Suprapubic skin (tissue), 4 donors: ENCODE results near the gene FAM3B.

ENCODE experiments used
- POLR2A ChIP-seq, 2 donors: fragments of 450-650 bp; IDR thresholded peaks; one replicate each; pipeline ENCODE4 v1.6.1; 2017; ENCODE audit warnings: antibody characterized with exemption in 2 of 2, mild to moderate bottlenecking in 2 of 2, moderate library complexity in 2 of 2
- POLR2AphosphoS5 ChIP-seq, 3 donors: sonication (generic); formaldehyde crosslinking; IDR thresholded peaks; one replicate each; pipeline ENCODE4 v1.6.1; 2017; ENCODE audit warnings: antibody characterized with exemption in 3 of 3
- TF ChIP-seq, protein P1 (sequence below), 2 donors: fragments of 200-600 bp in 1 of 2; fragments of 450-650 bp in 1 of 2; sonication (generic) in 1 of 2; IDR thresholded peaks; one replicate each; pipeline ENCODE4 v1.5.1; 2016 to 2019; ENCODE audit warnings: antibody characterized with exemption in 2 of 2, mild to moderate bottlenecking in 1 of 2, moderate library complexity in 1 of 2

DNA sequence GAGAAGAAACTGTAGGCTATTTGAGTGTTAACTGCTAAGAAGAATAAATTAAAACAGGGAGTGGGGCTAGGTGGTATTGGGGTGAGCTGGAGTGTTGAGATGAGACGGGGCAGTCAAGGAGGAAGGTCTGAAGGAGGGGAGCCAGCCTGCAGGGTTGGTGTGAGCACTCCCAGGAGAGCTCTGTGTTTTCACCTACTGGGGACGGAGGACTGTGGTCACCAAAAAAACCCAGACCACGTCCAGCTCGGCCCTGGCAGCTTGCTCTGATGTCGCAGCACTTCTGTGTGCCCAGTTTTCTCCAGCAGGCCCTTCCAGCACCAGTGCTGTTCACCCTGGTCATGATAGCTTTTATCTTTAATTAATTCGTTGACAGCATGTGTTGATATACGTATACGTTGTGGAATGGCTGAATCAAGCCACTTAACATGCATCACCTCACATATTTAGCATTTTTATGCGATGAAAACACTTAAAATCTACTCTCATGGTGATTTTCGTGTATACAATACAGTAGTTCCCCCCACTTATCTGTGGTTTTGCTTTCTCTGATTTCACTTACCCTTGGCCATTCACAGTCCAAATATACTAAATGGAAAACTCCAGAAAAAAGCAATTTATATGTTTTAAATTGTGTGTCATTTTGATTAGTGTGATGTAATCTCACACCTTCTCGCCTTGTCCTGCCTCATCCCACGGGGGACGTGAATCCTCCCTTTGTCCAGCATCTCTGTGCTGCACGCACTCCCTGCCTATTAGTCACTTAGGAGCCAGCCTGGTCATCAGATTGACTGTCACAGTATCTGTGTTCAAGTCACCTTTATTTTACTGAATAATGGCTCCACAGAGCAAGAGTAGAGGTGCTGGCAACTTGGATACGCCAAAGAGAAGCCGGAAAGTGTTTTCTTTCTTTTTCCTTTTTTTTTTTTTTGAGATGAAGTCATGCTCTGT, 12.3 kb downstream of the FAM3B start:
- TF ChIP-seq POLR2A (IDR thresholded peaks at IDR 0.05) (no peak), POLR2AphosphoS5 (IDR thresholded peaks at IDR 0.05) (no peak)
- TF ChIP-seq, protein P1, sequence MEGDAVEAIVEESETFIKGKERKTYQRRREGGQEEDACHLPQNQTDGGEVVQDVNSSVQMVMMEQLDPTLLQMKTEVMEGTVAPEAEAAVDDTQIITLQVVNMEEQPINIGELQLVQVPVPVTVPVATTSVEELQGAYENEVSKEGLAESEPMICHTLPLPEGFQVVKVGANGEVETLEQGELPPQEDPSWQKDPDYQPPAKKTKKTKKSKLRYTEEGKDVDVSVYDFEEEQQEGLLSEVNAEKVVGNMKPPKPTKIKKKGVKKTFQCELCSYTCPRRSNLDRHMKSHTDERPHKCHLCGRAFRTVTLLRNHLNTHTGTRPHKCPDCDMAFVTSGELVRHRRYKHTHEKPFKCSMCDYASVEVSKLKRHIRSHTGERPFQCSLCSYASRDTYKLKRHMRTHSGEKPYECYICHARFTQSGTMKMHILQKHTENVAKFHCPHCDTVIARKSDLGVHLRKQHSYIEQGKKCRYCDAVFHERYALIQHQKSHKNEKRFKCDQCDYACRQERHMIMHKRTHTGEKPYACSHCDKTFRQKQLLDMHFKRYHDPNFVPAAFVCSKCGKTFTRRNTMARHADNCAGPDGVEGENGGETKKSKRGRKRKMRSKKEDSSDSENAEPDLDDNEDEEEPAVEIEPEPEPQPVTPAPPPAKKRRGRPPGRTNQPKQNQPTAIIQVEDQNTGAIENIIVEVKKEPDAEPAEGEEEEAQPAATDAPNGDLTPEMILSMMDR (IDR thresholded peaks at IDR 0.05), result no peak
